GM18519 (cell line): ENCODE data around the gene C1QTNF12.

Experiments
- ATAC-seq: cut with Tn5 transposase; IDR thresholded peaks from one replicate; pipeline ENCODE4 v1.9.1; 2021; ENCODE audit warnings: mild to moderate bottlenecking, moderate library complexity; ENCODE audit not compliant: unreplicated experiment, low FRiP score

C1QTNF12 gene

GRCh38 chr1:1216770-1217620, 29.5 kb downstream of the C1QTNF12 start:
- no peak for ATAC-seq

- ATAC-seq, result no peak
Observed at GRCh38 chr1:1215881-1216605, 30.5 kb downstream of the C1QTNF12 start.

- no peak for ATAC-seq
Observed at GRCh38 chr1:1215080-1215676, 31.3 kb downstream of the C1QTNF12 start.

GRCh38 chr1:1213345-1214265, 32.9 kb downstream of the C1QTNF12 start, which contains the start of gene TNFRSF4:
TNFRSF4 (minus strand) TSS chr1:1214153; CDS start chr1:1214127, 26 bp downstream.
- ATAC-seq, result no peak

- ATAC-seq, result no peak
Observed at GRCh38 chr1:1212780-1213344, 33.7 kb downstream of the C1QTNF12 start.

GRCh38 chr1:1211541-1212441, 34.7 kb downstream of the C1QTNF12 start:
- no peak for ATAC-seq

- ATAC-seq, result no peak
Observed at GRCh38 chr1:1210726-1211540, 35.6 kb downstream of the C1QTNF12 start.

GRCh38 chr1:1208713-1209433, 37.6 kb downstream of the C1QTNF12 start:
- no peak for ATAC-seq

GRCh38 chr1:1207571-1207892, 39.0 kb downstream of the C1QTNF12 start:
- no peak for ATAC-seq

GRCh38 chr1:1206966-1207531, 39.5 kb downstream of the C1QTNF12 start:
- ATAC-seq, result no peak

- no peak for ATAC-seq
Observed at GRCh38 chr1:1206376-1206965, 40.1 kb downstream of the C1QTNF12 start, which contains the start of gene TNFRSF18. TNFRSF18 (minus strand) TSS chr1:1206592; CDS start chr1:1206571, 21 bp downstream.

GRCh38 chr1:1205769-1206375, 40.6 kb downstream of the C1QTNF12 start:
- ATAC-seq, result no peak

GRCh38 chr1:1204998-1205768, 41.3 kb downstream of the C1QTNF12 start:
- no peak for ATAC-seq

- ATAC-seq, result no peak
Observed at GRCh38 chr1:1204425-1204920, 42.0 kb downstream of the C1QTNF12 start.
